BE2C (cell line): ENCODE results near the gene PTTG2.

Experiments
- DNase-seq: peaks from one replicate; pipeline ENCODE4 v3.0.0-alpha.2; 2020
- H3K27me3 ChIP-seq: fragments of 250-450 bp; sonication (Bioruptor Pico); 2 replicates; pipeline ENCODE4 v1.5.1; 2020; ENCODE audit warnings: mild to moderate bottlenecking
- H3K36me3 ChIP-seq: fragments of 250-450 bp; sonication (Bioruptor Pico); 2 replicates; pipeline ENCODE4 v1.5.1; 2020; ENCODE audit warnings: mild to moderate bottlenecking
- H3K4me1 ChIP-seq: fragments of 250-450 bp; sonication (Bioruptor Pico); 2 replicates; pipeline ENCODE4 v1.5.1; 2020
- H3K4me3 ChIP-seq: 2 replicates; pipeline ENCODE4 v1.5.1; 2011; ENCODE audit warnings: low read depth, low read length
- H3K9me3 ChIP-seq: fragments of 250-450 bp; sonication (Bioruptor Pico); 2 replicates; pipeline ENCODE4 v1.5.1; 2020
- TF ChIP-seq, protein P1 (sequence below): IDR thresholded peaks from 2 replicates; pipeline ENCODE4 v1.5.1; 2012; ENCODE audit warnings: mild to moderate bottlenecking, low read depth, low read length

Gene PTTG2

GRCh38 chr4:37951461-37952352, 8.5 kb upstream of the PTTG2 start:
- Histone ChIP-seq H3K27me3 (peaks cover under 1% of the 10 kb centered on the region), H3K36me3 (no peaks in the 10 kb centered on the region), H3K9me3 (no peaks in the 10 kb centered on the region), H3K4me1 (no peaks in the 10 kb centered on the region), H3K4me3 (no peak overlapping the region)
- DNase-seq = no peak
- TF ChIP-seq, protein P1, sequence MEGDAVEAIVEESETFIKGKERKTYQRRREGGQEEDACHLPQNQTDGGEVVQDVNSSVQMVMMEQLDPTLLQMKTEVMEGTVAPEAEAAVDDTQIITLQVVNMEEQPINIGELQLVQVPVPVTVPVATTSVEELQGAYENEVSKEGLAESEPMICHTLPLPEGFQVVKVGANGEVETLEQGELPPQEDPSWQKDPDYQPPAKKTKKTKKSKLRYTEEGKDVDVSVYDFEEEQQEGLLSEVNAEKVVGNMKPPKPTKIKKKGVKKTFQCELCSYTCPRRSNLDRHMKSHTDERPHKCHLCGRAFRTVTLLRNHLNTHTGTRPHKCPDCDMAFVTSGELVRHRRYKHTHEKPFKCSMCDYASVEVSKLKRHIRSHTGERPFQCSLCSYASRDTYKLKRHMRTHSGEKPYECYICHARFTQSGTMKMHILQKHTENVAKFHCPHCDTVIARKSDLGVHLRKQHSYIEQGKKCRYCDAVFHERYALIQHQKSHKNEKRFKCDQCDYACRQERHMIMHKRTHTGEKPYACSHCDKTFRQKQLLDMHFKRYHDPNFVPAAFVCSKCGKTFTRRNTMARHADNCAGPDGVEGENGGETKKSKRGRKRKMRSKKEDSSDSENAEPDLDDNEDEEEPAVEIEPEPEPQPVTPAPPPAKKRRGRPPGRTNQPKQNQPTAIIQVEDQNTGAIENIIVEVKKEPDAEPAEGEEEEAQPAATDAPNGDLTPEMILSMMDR = no peak

GRCh38 chr4:37953156-37953555, 7.0 kb upstream of the PTTG2 start:
- DNase-seq = no peak

GRCh38 chr4:37953620-37954293, 6.4 kb upstream of the PTTG2 start:
- TF ChIP-seq, protein P1 = no peak
- DNase-seq = no peak
- H3K9me3 ChIP-seq = no peaks in the 10 kb centered on the region

More at GRCh38 chr4:37953156-37953555, 7.0 kb upstream of the PTTG2 start:
- Histone ChIP-seq H3K4me3 (no peak overlapping the region), H3K36me3 (no peaks in the 10 kb centered on the region), H3K9me3 (no peaks in the 10 kb centered on the region), H3K4me1 (no peaks in the 10 kb centered on the region), H3K27me3 (no peaks in the 10 kb centered on the region; the same call in 1 of the 2 replicates)
- TF ChIP-seq, protein P1 = no peak

GRCh38 chr4:37956941-37957340, 3.3 kb upstream of the PTTG2 start:
- no peak overlapping the region for H3K4me3 ChIP-seq
- H3K36me3 ChIP-seq = no peaks in the 10 kb centered on the region
- no peaks in the 10 kb centered on the region for H3K9me3 ChIP-seq
- no peaks in the 10 kb centered on the region for H3K4me1 ChIP-seq
- TF ChIP-seq, protein P1 = no peak
- no peak for DNase-seq
- H3K27me3 ChIP-seq = no peaks in the 10 kb centered on the region; the same call in 1 of the 2 replicates

More at GRCh38 chr4:37953620-37954293, 6.4 kb upstream of the PTTG2 start:
- Histone ChIP-seq H3K36me3 (no peaks in the 10 kb centered on the region), H3K4me3 (no peak overlapping the region), H3K4me1 (no peaks in the 10 kb centered on the region), H3K27me3 (no peaks in the 10 kb centered on the region; the same call in 1 of the 2 replicates)

DNA sequence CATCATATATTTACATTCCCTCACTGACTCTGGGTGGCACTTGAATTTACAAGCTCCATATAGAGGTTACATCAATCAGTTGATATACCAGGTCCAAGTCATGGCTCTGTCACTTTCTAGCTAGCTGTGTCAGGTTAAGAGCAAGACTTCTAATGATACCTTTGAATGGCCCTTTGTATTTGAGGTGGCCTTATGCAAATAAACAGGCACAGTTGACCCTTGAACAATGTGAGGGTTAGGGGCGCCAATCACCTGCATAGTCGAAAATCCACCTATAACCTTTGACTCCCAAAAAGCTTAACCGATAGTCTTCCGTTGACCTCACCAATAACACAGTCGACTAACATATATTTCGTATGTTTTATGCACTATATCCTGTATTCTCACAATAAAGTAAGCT, 1.3 kb upstream of the PTTG2 start:
- TF ChIP-seq, protein P1 = no peak
- Histone ChIP-seq H3K27me3 (no peaks in the 10 kb centered on the region), H3K36me3 (no peaks in the 10 kb centered on the region), H3K4me1 (no peaks in the 10 kb centered on the region), H3K4me3 (no peak overlapping the region), H3K9me3 (no peaks in the 10 kb centered on the region)
- no peak for DNase-seq
